H1 (cell line): ENCODE measurements around the gene NFKBIE. TPM values are rescaled to one million over a fixed set of nuclear protein-coding genes. Genes with fewer than 3 reads are reported as not detected.

Experiments used
- CTCF ChIA-PET: fragments of 300-600 bp; sonication (Branson Sonifier 250); formaldehyde crosslinking; loops from one replicate; lab custom pipeline; 2021; ENCODE audit not compliant: partially characterized antibody; lab: Charles Lee
- POLR2A ChIA-PET: fragments of 300-600 bp; sonication (Branson Sonifier 250); formaldehyde crosslinking; loops from one replicate; lab custom pipeline; 2021; ENCODE audit warnings: inconsistent platforms; ENCODE audit not compliant: partially characterized antibody; lab: Charles Lee
- DNase-seq, 2 experiments: peaks; one replicate each; pipeline versions ENCODE4 v3.0.0 to v3.0.0-alpha.2; 2010 to 2022; ENCODE audit warnings: low spot score in 2 of 2, low read depth in 1 of 2, mixed read lengths in 1 of 2
- FAIRE-seq: peaks from 2 replicates; lab custom pipeline; 2011; peaks lifted over from hg19 to GRCh38; lab: Jason Lieb, UNC
- H2AFZ ChIP-seq: 2 replicates; pipeline ENCODE4 v1.8.1; 2012; ENCODE audit warnings: low read length, inconsistent platforms
- H2AK5ac ChIP-seq: 2 replicates; pipeline ENCODE4 v1.6.1; 2013; ENCODE audit warnings: low read depth, low read length
- H2BK120ac ChIP-seq: replicated peaks from 2 replicates; pipeline ENCODE3; 2013; ENCODE audit warnings: low read depth, low read length, inconsistent platforms
- H2BK12ac ChIP-seq: 2 replicates; pipeline ENCODE4 v1.6.1; 2013; ENCODE audit warnings: low read depth, low read length
- H2BK15ac ChIP-seq: 2 replicates; pipeline ENCODE4 v1.6.1; 2013; ENCODE audit warnings: low read length
- H2BK20ac ChIP-seq: 2 replicates; pipeline ENCODE4 v1.6.1; 2013; ENCODE audit warnings: low read length
- H2BK5ac ChIP-seq: 2 replicates; pipeline ENCODE4 v1.6.1; 2013; ENCODE audit warnings: low read depth, low read length
- H3K14ac ChIP-seq: 2 replicates; pipeline ENCODE4 v1.6.1; 2013; ENCODE audit warnings: inconsistent platforms; ENCODE audit not compliant: insufficient read length
- H3K18ac ChIP-seq: 2 replicates; pipeline ENCODE4 v1.6.1; 2013; ENCODE audit warnings: low read length; ENCODE audit errors: extremely low read depth
- H3K23ac ChIP-seq: 2 replicates; pipeline ENCODE4 v1.6.1; 2013; ENCODE audit warnings: inconsistent platforms; ENCODE audit not compliant: insufficient read length
- H3K23me2 ChIP-seq: 2 replicates; pipeline ENCODE4 v1.6.1; 2013; ENCODE audit warnings: low read depth, low read length
- H3K27ac ChIP-seq: 2 replicates; pipeline ENCODE4 v1.6.1; 2011; ENCODE audit warnings: low read depth, low read length, inconsistent platforms
- H3K27me3 ChIP-seq, 4 experiments: replicated peaks in 1 of 4; 1 replicate in 1 of 4; 2 replicates in 3 of 4; pipeline versions ENCODE4 v1.6.1 to v1.8.1; 2011 to 2013; ENCODE audit warnings: low read length in 3 of 4, mild to moderate bottlenecking in 3 of 4, inconsistent platforms in 2 of 4, mixed read lengths in 2 of 4, moderate library complexity in 1 of 4; ENCODE audit not compliant: control insufficient read depth in 3 of 4, insufficient read depth in 3 of 4; ENCODE audit errors: extremely low read depth in 1 of 4
- H3K36me3 ChIP-seq, 4 experiments: 2 replicates each; pipeline versions ENCODE4 v1.6.1 to v1.8.1; 2011 to 2013; ENCODE audit warnings: mild to moderate bottlenecking in 4 of 4, low read length in 3 of 4, moderate library complexity in 2 of 4, control low read depth in 1 of 4, inconsistent platforms in 1 of 4; ENCODE audit not compliant: insufficient read depth in 4 of 4, control insufficient read depth in 2 of 4
- H3K4ac ChIP-seq: replicated peaks from 2 replicates; pipeline ENCODE3; 2013; ENCODE audit warnings: low read length, low read depth, mixed read lengths, inconsistent platforms; ENCODE audit not compliant: insufficient read length
- H3K4me1 ChIP-seq, 4 experiments: replicated peaks in 1 of 4; 1 replicate in 1 of 4; 2 replicates in 3 of 4; pipeline versions ENCODE4 v1.6.1 to v1.8.1; 2011 to 2013; ENCODE audit warnings: low read length in 3 of 4, inconsistent platforms in 2 of 4, mixed read lengths in 1 of 4; ENCODE audit not compliant: insufficient read depth in 4 of 4, control insufficient read depth in 3 of 4
- H3K4me2 ChIP-seq, 2 experiments: 2 replicates each; pipeline versions ENCODE4 v1.6.1 to v1.8.1; 2011 to 2013; ENCODE audit warnings: low read depth in 2 of 2, low read length in 2 of 2, control low read depth in 1 of 2, inconsistent platforms in 1 of 2, mild to moderate bottlenecking in 1 of 2; ENCODE audit not compliant: insufficient read depth in 1 of 2
- H3K4me3 ChIP-seq, 4 experiments: fragments of 200-600, 300-600 bp in 1 of 4; sonication (generic), shearing (Covaris generic), sonication (Bioruptor Twin) in 1 of 4; 2 replicates each; pipeline versions ENCODE4 v1.5.1 to v1.8.1; 2011 to 2016; ENCODE audit warnings: low read length in 4 of 4, low read depth in 3 of 4, control low read depth in 2 of 4, inconsistent platforms in 2 of 4, mild to moderate bottlenecking in 2 of 4, mixed read lengths in 1 of 4, moderate library complexity in 1 of 4; ENCODE audit not compliant: insufficient read depth in 2 of 4; ENCODE audit errors: extremely low read depth in 1 of 4
- H3K56ac ChIP-seq: replicated peaks from 2 replicates; pipeline ENCODE3; 2013; ENCODE audit warnings: low read depth, mild to moderate bottlenecking, mixed read lengths, low read length, inconsistent platforms; ENCODE audit not compliant: insufficient read length
- H3K79me1 ChIP-seq: 2 replicates; pipeline ENCODE4 v1.6.1; 2013; ENCODE audit warnings: low read depth, low read length, control low read depth
- H3K79me2 ChIP-seq, 2 experiments: 2 replicates each; pipeline versions ENCODE4 v1.6.1 to v1.8.1; 2012 to 2013; ENCODE audit warnings: low read length in 2 of 2, mild to moderate bottlenecking in 2 of 2, inconsistent platforms in 1 of 2; ENCODE audit not compliant: insufficient read depth in 2 of 2, control insufficient read depth in 1 of 2
- H3K9ac ChIP-seq, 4 experiments: replicated peaks in 1 of 4; 1 replicate in 1 of 4; 2 replicates in 3 of 4; pipeline versions ENCODE4 v1.6.1 to v1.8.1; 2011 to 2013; ENCODE audit warnings: low read depth in 3 of 4, low read length in 3 of 4, control low read depth in 2 of 4, mild to moderate bottlenecking in 2 of 4, moderate library complexity in 2 of 4, inconsistent platforms in 1 of 4; ENCODE audit errors: extremely low read depth in 1 of 4
- H3K9me3 ChIP-seq, 2 experiments: 2 replicates each; pipeline versions ENCODE4 v1.6.1 to v1.8.1; 2012 to 2013; ENCODE audit warnings: mild to moderate bottlenecking in 2 of 2, moderate library complexity in 2 of 2, control low read depth in 1 of 2, inconsistent platforms in 1 of 2, low read depth in 1 of 2, low read length in 1 of 2, mixed read lengths in 1 of 2; ENCODE audit not compliant: insufficient read depth in 2 of 2
- H4K20me1 ChIP-seq, 2 experiments: replicated peaks in 1 of 2; 2 replicates each; pipeline versions ENCODE3 to v1.8.1; 2011 to 2013; ENCODE audit warnings: inconsistent platforms in 2 of 2, low read length in 2 of 2, mild to moderate bottlenecking in 1 of 2; ENCODE audit not compliant: insufficient read depth in 2 of 2, control insufficient read depth in 1 of 2
- H4K5ac ChIP-seq: 2 replicates; pipeline ENCODE4 v1.6.1; 2013; ENCODE audit warnings: low read length, low read depth, mixed read lengths, inconsistent platforms; ENCODE audit not compliant: insufficient read length
- H4K8ac ChIP-seq: 2 replicates; pipeline ENCODE4 v1.8.0; 2013; ENCODE audit warnings: mild to moderate bottlenecking, moderate library complexity, low read length, inconsistent platforms; ENCODE audit not compliant: insufficient read depth; ENCODE audit errors: extremely low read depth
- H4K91ac ChIP-seq: replicated peaks from 2 replicates; pipeline ENCODE3; 2013; ENCODE audit warnings: low read length, mixed read lengths, inconsistent platforms; ENCODE audit not compliant: insufficient read length
- ASH2L ChIP-seq: fragments of 200-600, 300-600 bp; sonication (generic); IDR thresholded peaks from one replicate; pipeline ENCODE4 v1.7.1; 2017; ENCODE audit warnings: low read length
- POLR2A ChIP-seq, 2 experiments: IDR thresholded peaks; 1 replicate in 1 of 2; 2 replicates in 1 of 2; pipeline ENCODE4 v1.6.1; 2011; ENCODE audit warnings: low read depth in 2 of 2, low read length in 2 of 2, mild to moderate bottlenecking in 2 of 2; ENCODE audit errors: control extremely low read depth in 1 of 2
- RAD21 ChIP-seq, 2 experiments: IDR thresholded peaks in 1 of 2; conservative IDR thresholded peaks in 1 of 2; 2 replicates each; pipeline ENCODE4 v1.6.1; 2011; ENCODE audit warnings: low read depth in 2 of 2, low read length in 2 of 2, improper control_type of control experiment in 1 of 2, inconsistent platforms in 1 of 2, mild to moderate bottlenecking in 1 of 2, moderate library complexity in 1 of 2
- TAF1 ChIP-seq: IDR thresholded peaks from 2 replicates; pipeline ENCODE4 v1.6.1; 2011; ENCODE audit warnings: mild to moderate bottlenecking, low read depth, low read length
- TCF12 ChIP-seq: IDR thresholded peaks from 2 replicates; pipeline ENCODE4 v1.6.1; 2011; ENCODE audit warnings: low read depth, mild to moderate bottlenecking, low read length
- WGBS, 2 experiments: shearing (Covaris generic) in 1 of 2; methylation state at CpG; one replicate each; pipeline versions ENCODE4 v1.1.6 to v1.1.7; 2013 to 2015; ENCODE audit warnings: low lambda C conversion rate in 2 of 2, mixed read lengths in 2 of 2, inconsistent platforms in 1 of 2, low coverage in 1 of 2, missing lambda C conversion rate in 1 of 2; ENCODE audit not compliant: insufficient replicate concordance in 2 of 2, insufficient coverage in 1 of 2, insufficient read length in 1 of 2; ENCODE audit errors: extremely low coverage in 1 of 2, missing lambda C conversion rate in 1 of 2; 5-methylcytosine and 5-hydroxymethylcytosine counted together
- polyA plus RNA-seq, 7 experiments: library from polyadenylated mRNA; depleted of rRNA in 3 of 7; stranded (reverse) in 5 of 7; unstranded in 2 of 7; fragments of >200 nt in 5 of 7; fragments of 200-250 nt in 2 of 7; gene quantifications; 1 replicate in 5 of 7; 2 replicates in 1 of 7; 4 replicates in 1 of 7; pipeline versions ENCODE4 v1.2.1 to v1.2.3, GENCODE V29; 2011 to 2013; ENCODE audit warnings: missing spikeins in 2 of 7, mixed read lengths in 2 of 7
- total RNA-seq: library from RNA; stranded (reverse); fragmentation: NEBNext Ultra II Directional; extraction: Animal tissue kit (Norgen Biotek cat#: 25700); gene quantifications from 2 replicates; pipeline ENCODE4 v1.2.1, GENCODE V29; 2021

Gene NFKBIE
- total and polyA plus RNA-seq, 2 of the 8 experiments (the other 6 are each of a cell fraction or from before 2014, with no cell fraction given), result 13.5 to 19.2 TPM

GRCh38 chr6:44216677-44217331 lies 48.5 kb downstream of the NFKBIE start, which contains the start of gene MYMX:
TSS of gene MYMX (plus strand) at chr6:44216926. CDS start at chr6:44217472, 546 bp downstream.
- FAIRE-seq (no peak), DNase-seq (peak in 1 of 2 experiments; percentile 79)
- Histone ChIP-seq H3K79me1 (no peaks in the 10 kb centered on the region; the same call in 1 of the 2 replicates), H4K8ac (no peak within 1 kb of the TSS), H3K23me2 (no peaks in the 10 kb centered on the region; the same call in 1 of the 2 replicates), H3K27ac (peak within 1 kb of the TSS; percentile 13; the same call in 1 of the 2 replicates), H3K4me2 (peak within 1 kb of the TSS; percentile 75 to 80), H2BK5ac (peak within 1 kb of the TSS; percentile 82; the same call in 1 of the 2 replicates), H3K79me2 (no peaks in the 10 kb centered on the region), H2BK120ac (peak within 1 kb of the TSS; percentile 35), H3K18ac (peak within 1 kb of the TSS; percentile 82), H3K4ac (peak within 1 kb of the TSS; percentile 55), H3K4me1 (peaks cover 18 to 38% (median 23%) of the 10 kb centered on the region in 4 experiments), H3K56ac (no peak within 1 kb of the TSS), H2BK12ac (peak within 1 kb of the TSS; percentile 92), H2AFZ (no peak within 1 kb of the TSS), H3K4me3 (peak within 1 kb of the TSS in 2 of 4 experiments; percentile 5 to 47; a peak in 4 of 8 replicates), H4K5ac (peak within 1 kb of the TSS; percentile 14), H3K36me3 (no peaks in the 10 kb centered on the region), H2BK20ac (peak within 1 kb of the TSS; percentile 94), H3K14ac (no peak within 1 kb of the TSS), H2AK5ac (peak within 1 kb of the TSS; percentile 93; the same call in 1 of the 2 replicates), H2BK15ac (peak within 1 kb of the TSS; percentile 83), H3K23ac (no peak within 1 kb of the TSS), H3K9ac (peak within 1 kb of the TSS in 2 of 4 experiments; percentile 12 to 32; a peak in 2 of 7 replicates), H4K20me1 (no peaks in the 10 kb centered on the region), H4K91ac (peak within 1 kb of the TSS; percentile 95), H3K9me3 (no peaks in the 10 kb centered on the region), H3K27me3 (no peaks in the 10 kb centered on the region)
- CTCF ChIA-PET, result interaction anchor here (0.8 to 2.3 kb wide), 9 partner anchors 8 to 47 kb away, joined by 3 to 18 read pairs (median 4); partner anchors contain the start of gene HSP90AB1
- POLR2A ChIA-PET, result interaction anchor here (0.7 to 5.5 kb wide), 12 partner anchors 13 to 44 kb away, joined by 3 to 46 read pairs (median 4); partner anchors contain the start of genes HSP90AB1 and SLC35B2
- TF ChIP-seq RAD21 (IDR thresholded peaks at IDR 0.05 in 1 of 2, conservative IDR thresholded peaks at IDR 0.05 in 1 of 2; ENCODE audit: low read depth in 2 of 2, low read length in 2 of 2) (no peak), POLR2A (IDR thresholded peaks at IDR 0.05; ENCODE audit: control extremely low read depth in 1 of 2, low read depth in 2 of 2, low read length in 2 of 2) (peak in 1 of 2 experiments; percentile 5; a peak in 1 of 3 replicates), ASH2L (peak; percentile 30), TAF1 (peak; percentile 28; the same call in 1 of the 2 replicates), TCF12 (0 out of 2 replicates have a peak, but pooled peaks have one; percentile 88)
- WGBS, 2 experiments, result 21% methylated on average over 6 of the region's 7 CpGs; no CpG with 5 or more reads in 1 of the 2 experiments
